Measurements from ENCODE around the gene EHBP1.
"Not testable (repeated sequence)": the region's sequence is repeated elsewhere in the genome, so short reads cannot be mapped to it uniquely, and the experiment has no call there.

Gene EHBP1

GRCh38 chr2:62736899-62737559 lies 31.5 kb downstream of the EHBP1 start:
- no peak for DNase-seq

- no peak for DNase-seq
These were observed 33.7 kb downstream of the EHBP1 start for GRCh38 chr2:62738981-62739936.

GRCh38 chr2:62740221-62740620 lies 34.7 kb downstream of the EHBP1 start:
- no peak for DNase-seq

GRCh38 chr2:62741127-62741526 lies 35.6 kb downstream of the EHBP1 start:
- DNase-seq, result no peak

GRCh38 chr2:62741954-62742722 lies 36.6 kb downstream of the EHBP1 start:
- no peak for DNase-seq

DNA sequence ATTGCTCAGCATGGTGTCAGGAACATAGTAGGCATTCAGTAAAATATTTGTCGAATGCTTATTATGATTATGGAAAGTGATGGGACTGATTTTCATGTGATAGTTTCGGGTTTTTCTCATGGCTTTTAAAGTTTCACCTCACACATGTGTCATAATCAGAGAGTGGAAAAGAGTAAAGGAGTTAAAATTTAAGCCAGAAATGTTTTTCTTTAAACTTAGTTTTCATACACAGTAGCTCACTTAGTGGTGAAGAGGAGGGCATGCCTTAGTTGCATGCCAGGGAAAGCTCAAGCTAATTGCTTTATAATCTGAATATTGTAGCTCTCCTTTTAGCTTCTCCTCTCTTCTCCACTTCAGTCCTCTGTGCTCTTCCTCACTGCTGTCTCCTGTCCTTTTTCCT lies 38.0 kb downstream of the EHBP1 start:
- DNase-seq, result no peak

GRCh38 chr2:62744603-62745002 lies 39.1 kb downstream of the EHBP1 start:
- no peak for DNase-seq

GRCh38 chr2:62745891-62746481 lies 40.5 kb downstream of the EHBP1 start:
- no peak for DNase-seq

DNA sequence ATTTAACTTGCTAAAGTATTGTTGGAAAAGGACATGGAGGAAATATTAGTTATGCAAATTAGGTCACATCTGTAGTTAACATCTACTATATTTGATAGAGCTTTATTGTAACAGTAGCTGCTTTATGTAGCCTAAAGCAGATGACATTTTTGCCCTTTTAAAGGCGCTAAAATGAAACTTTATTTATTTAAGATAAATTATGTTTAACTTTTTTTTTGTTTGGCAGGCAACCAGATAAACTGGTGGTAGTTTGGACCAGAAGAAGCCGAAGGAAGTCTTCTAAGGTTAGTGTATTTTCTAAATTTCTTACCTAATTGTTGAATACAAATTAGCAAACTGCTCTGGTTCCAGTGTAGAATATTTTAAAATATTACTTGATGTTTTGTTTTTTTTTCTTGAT lies 41.7 kb downstream of the EHBP1 start:
- DNase-seq, result no peak

- DNase-seq, result no peak
These were observed 42.4 kb downstream of the EHBP1 start for GRCh38 chr2:62747876-62748275.

DNA sequence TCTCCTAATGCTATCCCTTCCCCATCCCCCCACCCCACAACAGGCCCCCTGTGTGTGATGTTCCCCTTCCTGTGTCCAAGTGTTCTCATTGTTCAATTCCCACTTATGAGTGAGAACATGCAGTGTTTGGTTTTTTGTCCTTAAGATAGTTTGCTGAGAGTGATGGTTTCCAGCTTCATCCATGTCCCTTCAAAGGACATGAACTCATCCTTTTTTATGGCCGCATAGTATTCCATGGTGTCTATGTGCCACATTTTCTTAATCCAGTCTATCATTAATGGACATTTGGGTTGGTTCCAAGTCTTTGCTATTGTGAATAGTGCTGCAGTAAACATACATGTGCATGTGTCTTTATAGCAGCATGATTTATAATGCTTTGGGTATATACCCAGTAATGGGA lies 43.6 kb downstream of the EHBP1 start:
- not testable (repeated sequence) for DNase-seq

- no peak for DNase-seq
These were observed 51.5 kb downstream of the EHBP1 start for GRCh38 chr2:62757029-62757428.

DNA sequence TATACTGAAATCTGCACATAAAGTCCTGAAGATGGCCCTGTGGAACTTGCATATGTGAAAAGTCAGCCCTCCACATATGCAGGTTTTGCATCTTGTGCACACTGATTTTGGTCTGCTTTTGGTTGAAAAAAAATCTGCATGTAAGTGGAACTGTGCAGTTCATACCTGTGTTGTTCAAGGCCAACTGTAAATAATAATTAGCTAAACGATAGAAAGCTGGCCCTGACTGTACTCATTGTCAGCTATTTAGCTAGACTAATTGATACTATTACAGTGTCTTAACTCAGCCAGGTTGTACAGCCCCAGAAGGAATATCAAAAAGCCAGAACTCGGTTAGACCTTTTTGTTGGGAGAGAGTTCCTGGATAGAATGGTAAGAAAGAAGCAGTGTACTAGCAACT lies 54.5 kb downstream of the EHBP1 start:
- no peak for DNase-seq

GRCh38 chr2:62760555-62760954 lies 55.0 kb downstream of the EHBP1 start:
- no peak for DNase-seq

DNA sequence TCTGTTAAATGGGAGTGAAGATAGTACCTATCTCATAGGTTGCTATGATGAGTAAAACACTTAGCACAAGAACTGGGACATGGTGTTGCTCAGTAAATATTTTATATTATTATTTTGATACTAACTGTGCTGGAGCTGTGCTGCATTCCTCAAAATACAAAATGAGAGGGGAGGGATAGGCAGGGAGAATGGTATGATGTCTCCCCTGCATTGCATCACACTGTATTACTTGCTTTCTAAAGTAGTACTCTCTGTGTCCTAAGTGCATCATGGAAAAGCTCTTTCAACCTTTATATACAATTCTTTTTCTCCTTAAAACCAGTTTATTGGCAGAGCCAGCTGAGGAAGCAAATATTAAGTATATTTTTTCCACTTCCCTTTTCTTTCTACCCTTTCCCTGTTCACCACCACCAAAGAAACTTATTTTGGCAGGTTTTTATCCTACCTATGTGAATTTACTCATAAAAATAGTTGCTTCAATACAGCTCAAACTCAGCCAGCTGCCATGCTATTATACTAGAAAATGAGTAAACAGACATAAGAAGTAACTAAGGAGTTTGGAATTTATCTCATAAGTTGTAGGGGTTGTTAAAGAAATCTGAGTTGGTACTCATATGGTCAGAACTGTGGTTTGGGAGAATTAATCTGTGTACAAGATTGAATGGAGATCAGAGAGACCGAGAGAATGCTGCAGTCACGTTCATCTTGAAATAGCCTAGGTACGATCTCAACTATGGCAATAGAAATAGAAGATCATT lies 60.3 kb downstream of the EHBP1 start:
- DNase-seq, result no peak

DNA sequence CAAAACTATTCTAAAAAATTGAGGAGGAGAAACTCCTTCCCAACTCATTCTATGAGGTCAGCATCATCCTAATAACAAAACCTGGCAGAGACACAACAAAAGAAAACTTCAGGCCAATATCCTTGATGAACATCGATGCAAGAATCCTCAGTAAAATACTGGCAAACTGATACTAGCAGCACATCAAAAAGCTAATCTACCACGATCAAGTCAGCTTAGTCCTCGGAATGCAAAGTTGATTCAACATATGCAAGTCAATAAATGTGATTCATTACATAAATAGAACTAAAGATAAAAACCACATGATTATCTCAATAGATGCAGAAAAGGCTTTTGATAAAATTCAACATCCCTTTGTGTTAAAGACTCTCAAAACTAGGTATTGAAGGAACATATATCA lies 63.1 kb downstream of the EHBP1 start:
- DNase-seq, result no peak

GRCh38 chr2:62770629-62771028 lies 65.1 kb downstream of the EHBP1 start:
- no peak for DNase-seq

- no peak for DNase-seq
These were observed 69.2 kb downstream of the EHBP1 start for GRCh38 chr2:62774555-62775366.

DNA sequence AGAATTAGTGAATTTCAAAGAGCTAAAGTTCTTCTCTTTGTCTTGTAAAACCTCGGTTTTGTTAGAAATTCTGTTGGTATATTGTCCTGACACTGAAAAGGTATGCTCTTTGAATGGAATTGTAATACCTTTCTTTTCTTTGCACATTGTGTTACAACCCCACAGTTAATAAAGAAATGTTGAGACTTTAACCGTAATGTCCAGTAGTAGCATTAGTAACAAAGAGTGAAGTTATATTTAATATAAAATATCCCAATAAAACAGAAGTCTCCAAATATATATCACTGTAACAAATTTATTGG lies 69.8 kb downstream of the EHBP1 start:
- DNase-seq, result no peak

DNA sequence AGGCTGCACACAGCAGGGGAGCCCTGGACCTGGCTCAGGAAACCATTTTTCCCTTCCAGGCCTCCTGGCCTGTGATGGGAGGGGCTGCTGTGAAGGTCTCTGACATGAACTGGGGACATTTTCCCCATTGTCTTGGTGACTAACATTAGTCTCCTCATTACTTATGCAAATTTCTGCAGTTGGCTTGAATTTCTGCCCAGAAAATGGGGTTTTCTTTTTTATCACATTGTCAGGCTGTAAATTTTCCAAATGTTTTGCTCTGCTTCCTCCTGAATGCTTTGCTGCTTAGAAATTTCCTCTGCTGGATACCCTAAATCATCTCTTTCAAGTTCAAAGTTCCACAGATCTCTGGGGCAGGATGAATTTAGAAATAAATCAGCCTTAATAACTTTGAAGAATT lies 78.2 kb downstream of the EHBP1 start:
- DNase-seq, result no peak

- no peak for DNase-seq
These were observed 78.8 kb downstream of the EHBP1 start for GRCh38 chr2:62784341-62784740.

- no peak for DNase-seq
These were observed 79.7 kb downstream of the EHBP1 start for GRCh38 chr2:62785216-62785615.
